Osteocyte (in vitro differentiated cells): ENCODE data around the gene DNMBP. TPM values are rescaled to one million over a fixed set of nuclear protein-coding genes. Genes with fewer than 3 reads are reported as not detected.

Experiments
- DNase-seq: peaks from one replicate; pipeline ENCODE4 v3.0.0; 2021; ENCODE audit warnings: mixed read lengths; ENCODE audit not compliant: unreplicated experiment; ENCODE audit errors: extremely low spot score
- H3K27ac Mint-ChIP-seq: one replicate; pipeline ENCODE4 v1.8.0; 2021; ENCODE audit warnings: mild to moderate bottlenecking, mixed read lengths; ENCODE audit not compliant: unreplicated experiment
- H3K27me3 Mint-ChIP-seq: one replicate; pipeline ENCODE4 v1.8.0; 2021; ENCODE audit warnings: mixed read lengths; ENCODE audit not compliant: unreplicated experiment
- H3K36me3 Mint-ChIP-seq: one replicate; pipeline ENCODE4 v1.8.0; 2021; ENCODE audit warnings: mixed read lengths; ENCODE audit not compliant: unreplicated experiment
- H3K4me1 Mint-ChIP-seq: one replicate; pipeline ENCODE4 v1.8.0; 2021; ENCODE audit warnings: mixed read lengths; ENCODE audit not compliant: unreplicated experiment
- H3K4me3 Mint-ChIP-seq: one replicate; pipeline ENCODE4 v1.8.0; 2021; ENCODE audit warnings: mild to moderate bottlenecking, moderate library complexity, mixed read lengths; ENCODE audit not compliant: unreplicated experiment
- H3K9me3 Mint-ChIP-seq: one replicate; pipeline ENCODE4 v1.8.0; 2021; ENCODE audit warnings: mixed read lengths; ENCODE audit not compliant: unreplicated experiment
- total RNA-seq: library from RNA; stranded (reverse); gene quantifications from 2 replicates; pipeline ENCODE4 v1.2.1, GENCODE V29; 2021
- TF ChIP-seq, protein P1 (sequence below): fragments of 200-600 bp; sonication (generic); IDR thresholded peaks from 2 replicates; pipeline ENCODE4 v1.5.0; 2021; ENCODE audit warnings: antibody characterized with exemption, mild to moderate bottlenecking, moderate library complexity

The DNMBP gene
- total RNA-seq, 1 donor from 2014 or later = 16.2 TPM

GRCh38 chr10:99975942-99976809 lies 33.6 kb downstream of the DNMBP start:
- Mint-ChIP-seq H3K27me3 (no peaks in the 10 kb centered on the region), H3K4me3 (peak overlapping the region; percentile 58), H3K9me3 (no peaks in the 10 kb centered on the region), H3K4me1 (peaks cover 50% of the 10 kb centered on the region), H3K27ac (peak overlapping the region; percentile 96), H3K36me3 (peaks cover 4% of the 10 kb centered on the region)
- no peak for DNase-seq
- TF ChIP-seq, protein P1, sequence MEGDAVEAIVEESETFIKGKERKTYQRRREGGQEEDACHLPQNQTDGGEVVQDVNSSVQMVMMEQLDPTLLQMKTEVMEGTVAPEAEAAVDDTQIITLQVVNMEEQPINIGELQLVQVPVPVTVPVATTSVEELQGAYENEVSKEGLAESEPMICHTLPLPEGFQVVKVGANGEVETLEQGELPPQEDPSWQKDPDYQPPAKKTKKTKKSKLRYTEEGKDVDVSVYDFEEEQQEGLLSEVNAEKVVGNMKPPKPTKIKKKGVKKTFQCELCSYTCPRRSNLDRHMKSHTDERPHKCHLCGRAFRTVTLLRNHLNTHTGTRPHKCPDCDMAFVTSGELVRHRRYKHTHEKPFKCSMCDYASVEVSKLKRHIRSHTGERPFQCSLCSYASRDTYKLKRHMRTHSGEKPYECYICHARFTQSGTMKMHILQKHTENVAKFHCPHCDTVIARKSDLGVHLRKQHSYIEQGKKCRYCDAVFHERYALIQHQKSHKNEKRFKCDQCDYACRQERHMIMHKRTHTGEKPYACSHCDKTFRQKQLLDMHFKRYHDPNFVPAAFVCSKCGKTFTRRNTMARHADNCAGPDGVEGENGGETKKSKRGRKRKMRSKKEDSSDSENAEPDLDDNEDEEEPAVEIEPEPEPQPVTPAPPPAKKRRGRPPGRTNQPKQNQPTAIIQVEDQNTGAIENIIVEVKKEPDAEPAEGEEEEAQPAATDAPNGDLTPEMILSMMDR = no peak

DNA sequence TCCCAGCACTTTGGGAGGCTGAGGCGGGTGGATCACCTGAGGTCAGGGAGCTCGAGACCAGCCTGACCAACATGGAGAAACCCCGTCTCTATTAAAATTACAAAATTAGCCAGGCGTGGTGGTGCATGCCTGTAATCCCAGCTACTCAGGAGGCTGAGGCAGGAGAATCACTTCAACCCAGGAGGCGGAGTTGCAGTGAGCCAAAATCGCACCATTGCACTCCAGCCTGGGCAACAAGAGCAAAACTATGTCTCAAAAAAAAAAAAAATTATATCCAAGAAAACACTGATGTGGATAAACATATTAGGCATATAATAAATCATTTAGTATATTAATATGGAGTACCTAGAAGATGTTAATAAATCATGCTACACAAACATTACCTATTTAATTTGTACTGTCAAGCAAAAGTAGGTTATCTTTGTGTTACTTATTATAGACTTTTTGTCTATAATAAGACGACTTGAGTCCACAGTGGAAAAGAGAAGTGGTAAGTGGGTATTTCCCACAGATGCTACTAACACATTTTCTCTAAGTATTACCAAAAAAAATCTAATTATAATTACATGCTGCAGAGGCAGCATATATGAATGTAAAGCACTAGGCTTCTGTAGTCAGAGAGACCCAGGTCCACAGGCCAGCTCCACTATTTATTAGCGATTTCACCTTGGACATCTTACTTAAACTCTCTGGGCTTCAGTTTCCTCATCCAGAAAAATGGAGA lies 34.5 kb downstream of the DNMBP start:
- Mint-ChIP-seq H3K27me3 (no peaks in the 10 kb centered on the region), H3K4me1 (peaks cover 42% of the 10 kb centered on the region), H3K4me3 (no peak overlapping the region), H3K36me3 (peaks cover 12% of the 10 kb centered on the region), H3K27ac (peak overlapping the region; percentile 96), H3K9me3 (no peaks in the 10 kb centered on the region)
- TF ChIP-seq, protein P1 = no peak
- DNase-seq = no peak

DNA sequence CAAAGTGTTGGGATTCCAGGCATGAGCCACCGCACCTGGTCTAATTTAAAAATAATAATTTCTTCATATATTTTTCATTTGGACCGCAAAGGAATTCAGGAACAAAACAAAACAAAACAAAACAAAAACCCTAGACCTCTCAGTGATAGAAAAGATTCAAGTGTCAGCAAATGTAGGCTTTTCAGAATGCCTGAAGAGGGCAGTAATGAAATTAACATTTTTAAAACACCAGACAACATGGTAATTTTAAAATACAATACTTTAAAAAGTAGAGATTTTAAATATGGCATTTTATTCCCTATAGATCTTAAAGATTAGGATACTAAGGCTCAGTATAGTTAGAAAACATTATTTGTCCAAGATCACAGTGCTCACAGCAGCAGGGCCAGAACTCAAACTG lies 36.6 kb downstream of the DNMBP start:
- TF ChIP-seq, protein P1 = peak; percentile 59

DNA sequence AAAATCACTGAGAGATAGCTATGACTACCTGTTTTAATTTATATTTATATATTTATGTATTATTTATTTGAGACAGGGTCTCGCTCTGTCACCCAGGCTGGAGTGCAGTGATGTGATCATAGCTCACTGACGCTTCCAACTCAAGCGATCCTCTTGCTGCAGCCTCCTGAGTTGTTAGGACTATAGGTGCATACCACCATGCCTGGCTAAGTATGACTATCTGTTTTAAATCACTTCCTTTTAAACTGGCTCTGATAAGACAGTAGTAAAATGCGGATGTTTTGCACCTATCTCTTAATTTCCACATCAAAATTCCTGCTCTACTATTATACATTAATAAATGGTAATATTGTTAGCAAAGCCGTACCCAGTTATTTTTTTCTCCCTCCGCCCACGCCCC lies 41.8 kb downstream of the DNMBP start:
- H3K9me3 Mint-ChIP-seq = no peaks in the 10 kb centered on the region
- no peak overlapping the region for H3K27ac Mint-ChIP-seq
- H3K4me3 Mint-ChIP-seq = no peak overlapping the region
- DNase-seq = no peak
- H3K4me1 Mint-ChIP-seq = peaks cover 11% of the 10 kb centered on the region
- TF ChIP-seq, protein P1 = no peak
- peaks cover 35% of the 10 kb centered on the region for H3K36me3 Mint-ChIP-seq
- H3K27me3 Mint-ChIP-seq = no peaks in the 10 kb centered on the region

More for the DNA sequence above, 36.6 kb downstream of the DNMBP start:
- Mint-ChIP-seq H3K27ac (peak overlapping the region; percentile 41), H3K4me1 (peaks cover 32% of the 10 kb centered on the region), H3K27me3 (no peaks in the 10 kb centered on the region), H3K4me3 (no peak overlapping the region), H3K9me3 (no peaks in the 10 kb centered on the region), H3K36me3 (peaks cover 27% of the 10 kb centered on the region)
- no peak for DNase-seq

DNA sequence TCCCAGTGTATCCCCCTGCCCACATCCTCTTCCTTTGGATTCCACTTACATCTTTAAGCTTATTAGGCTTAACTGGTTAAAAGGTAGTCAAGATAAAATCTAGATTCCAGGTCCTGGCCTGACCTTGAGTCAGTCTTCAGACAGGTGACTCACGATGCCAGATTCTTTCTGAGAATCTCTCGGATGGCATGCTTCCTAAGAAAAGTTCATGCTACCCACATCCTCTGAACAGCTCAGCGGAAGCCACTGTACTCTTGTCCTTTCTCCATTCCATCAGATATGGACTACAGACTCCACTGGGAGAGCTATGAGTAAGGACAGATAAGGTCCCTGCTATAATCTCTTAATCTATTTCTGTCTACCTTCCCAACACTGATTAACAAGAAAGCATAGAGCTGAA lies 43.4 kb downstream of the DNMBP start:
- Mint-ChIP-seq H3K9me3 (no peaks in the 10 kb centered on the region), H3K4me3 (no peak overlapping the region), H3K36me3 (peaks cover 31% of the 10 kb centered on the region), H3K27me3 (no peaks in the 10 kb centered on the region), H3K27ac (peak overlapping the region; percentile 66), H3K4me1 (peaks cover 16% of the 10 kb centered on the region)
- TF ChIP-seq, protein P1 = no peak
- DNase-seq = no peak
